ENCODE results near the gene CDH4.

Gene CDH4

DNA sequence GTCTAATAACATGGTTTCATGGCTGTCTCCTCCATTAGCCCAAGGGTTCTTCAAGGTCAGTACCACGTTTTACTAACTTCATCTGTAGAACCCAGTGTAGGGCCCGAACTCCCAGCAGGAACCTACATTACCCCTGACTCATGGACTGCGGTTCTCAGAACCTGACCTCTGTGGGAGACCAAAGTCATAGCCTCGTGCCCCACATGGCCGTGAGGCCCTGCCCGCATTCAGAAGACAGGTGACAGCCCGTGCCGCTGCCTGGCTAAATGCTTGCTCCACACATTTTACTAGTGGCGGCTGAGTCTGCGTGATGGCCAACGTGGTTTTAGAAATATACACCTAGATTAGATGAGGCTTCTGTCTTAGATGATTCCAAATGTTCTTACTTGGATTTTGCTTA is 94.9 kb downstream of the CDH4 start:
- no peak for DNase-seq (ENCODE audit: low read depth, low spot score)
- in situ Hi-C loops (cut with HindIII; ENCODE audit: low sequenced_read_pairs) = no loop called here
- TF ChIP-seq, protein P1, sequence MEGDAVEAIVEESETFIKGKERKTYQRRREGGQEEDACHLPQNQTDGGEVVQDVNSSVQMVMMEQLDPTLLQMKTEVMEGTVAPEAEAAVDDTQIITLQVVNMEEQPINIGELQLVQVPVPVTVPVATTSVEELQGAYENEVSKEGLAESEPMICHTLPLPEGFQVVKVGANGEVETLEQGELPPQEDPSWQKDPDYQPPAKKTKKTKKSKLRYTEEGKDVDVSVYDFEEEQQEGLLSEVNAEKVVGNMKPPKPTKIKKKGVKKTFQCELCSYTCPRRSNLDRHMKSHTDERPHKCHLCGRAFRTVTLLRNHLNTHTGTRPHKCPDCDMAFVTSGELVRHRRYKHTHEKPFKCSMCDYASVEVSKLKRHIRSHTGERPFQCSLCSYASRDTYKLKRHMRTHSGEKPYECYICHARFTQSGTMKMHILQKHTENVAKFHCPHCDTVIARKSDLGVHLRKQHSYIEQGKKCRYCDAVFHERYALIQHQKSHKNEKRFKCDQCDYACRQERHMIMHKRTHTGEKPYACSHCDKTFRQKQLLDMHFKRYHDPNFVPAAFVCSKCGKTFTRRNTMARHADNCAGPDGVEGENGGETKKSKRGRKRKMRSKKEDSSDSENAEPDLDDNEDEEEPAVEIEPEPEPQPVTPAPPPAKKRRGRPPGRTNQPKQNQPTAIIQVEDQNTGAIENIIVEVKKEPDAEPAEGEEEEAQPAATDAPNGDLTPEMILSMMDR (IDR thresholded peaks at IDR 0.05; ENCODE audit: low read depth, low read length) = no peak
- H3K4me3 ChIP-seq (ENCODE audit: low read depth, low read length) = no peak overlapping the region

DNA sequence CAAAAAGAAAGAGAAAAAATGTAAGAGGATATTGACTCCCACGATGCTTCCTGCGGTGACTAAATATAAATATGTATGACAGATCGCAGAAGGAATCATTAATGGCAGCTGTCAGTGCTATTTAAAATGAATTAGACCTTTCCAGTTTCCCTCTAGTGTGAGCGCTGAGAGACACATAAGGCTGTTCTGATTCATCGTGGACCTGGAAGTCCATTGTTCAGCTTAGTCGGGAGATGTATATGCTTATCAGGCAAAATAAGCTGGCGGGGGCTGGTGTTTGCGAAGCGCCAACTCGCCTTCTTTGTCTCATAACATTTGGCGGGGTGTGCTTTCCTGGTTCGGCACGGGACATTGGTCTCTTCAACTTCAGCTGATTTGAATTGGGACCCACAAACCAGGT is 95.4 kb downstream of the CDH4 start:
- TF ChIP-seq, protein P1 (IDR thresholded peaks at IDR 0.05; ENCODE audit: low read depth, low read length) = no peak
- DNase-seq (ENCODE audit: low read depth, low spot score) = no peak
- H3K4me3 ChIP-seq (ENCODE audit: low read depth, low read length) = no peak overlapping the region
- in situ Hi-C loops (cut with HindIII; ENCODE audit: low sequenced_read_pairs) = no loop called here

DNA sequence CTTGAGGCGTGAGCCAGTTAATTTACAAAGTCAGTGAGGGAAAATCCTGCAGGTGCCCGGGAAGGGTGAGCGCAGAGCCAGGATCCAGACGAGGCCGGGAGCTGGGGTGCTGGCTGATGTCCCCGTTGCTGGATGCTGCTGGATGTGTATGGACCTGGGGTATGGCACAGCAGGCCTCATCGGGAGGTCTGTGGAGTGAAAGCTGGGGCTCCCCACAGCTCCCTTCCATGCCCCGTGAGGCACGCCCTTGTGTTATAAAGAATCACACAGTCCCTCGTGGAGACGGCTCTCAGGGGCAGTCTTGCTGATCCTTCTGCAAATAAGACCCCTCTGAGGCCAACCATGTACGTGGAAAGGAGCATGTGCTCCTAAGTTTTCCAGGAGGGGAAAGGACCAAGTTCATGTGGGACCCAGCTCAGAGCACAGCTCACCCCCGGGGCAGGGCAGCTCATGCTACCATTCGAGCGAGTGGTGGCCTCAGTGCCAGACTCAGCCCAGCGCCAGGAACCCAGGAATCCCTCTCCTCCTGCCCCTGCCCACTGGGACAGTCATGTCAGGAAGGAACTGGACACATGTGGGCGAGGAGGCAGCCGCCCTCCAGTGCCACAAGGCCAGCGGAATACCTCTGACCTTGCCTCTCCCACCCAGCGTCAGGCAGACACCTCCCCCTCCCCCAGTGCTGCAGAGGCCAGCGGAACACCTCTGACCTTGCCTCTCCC is 97.5 kb downstream of the CDH4 start:
- DNase-seq (ENCODE audit: low read depth, low spot score) = no peak
- no peak overlapping the region for H3K4me3 ChIP-seq (ENCODE audit: low read depth, low read length)
- TF ChIP-seq, protein P1 (IDR thresholded peaks at IDR 0.05; ENCODE audit: low read depth, low read length) = no peak
- in situ Hi-C loops (cut with HindIII; ENCODE audit: low sequenced_read_pairs) = no loop called here

DNA sequence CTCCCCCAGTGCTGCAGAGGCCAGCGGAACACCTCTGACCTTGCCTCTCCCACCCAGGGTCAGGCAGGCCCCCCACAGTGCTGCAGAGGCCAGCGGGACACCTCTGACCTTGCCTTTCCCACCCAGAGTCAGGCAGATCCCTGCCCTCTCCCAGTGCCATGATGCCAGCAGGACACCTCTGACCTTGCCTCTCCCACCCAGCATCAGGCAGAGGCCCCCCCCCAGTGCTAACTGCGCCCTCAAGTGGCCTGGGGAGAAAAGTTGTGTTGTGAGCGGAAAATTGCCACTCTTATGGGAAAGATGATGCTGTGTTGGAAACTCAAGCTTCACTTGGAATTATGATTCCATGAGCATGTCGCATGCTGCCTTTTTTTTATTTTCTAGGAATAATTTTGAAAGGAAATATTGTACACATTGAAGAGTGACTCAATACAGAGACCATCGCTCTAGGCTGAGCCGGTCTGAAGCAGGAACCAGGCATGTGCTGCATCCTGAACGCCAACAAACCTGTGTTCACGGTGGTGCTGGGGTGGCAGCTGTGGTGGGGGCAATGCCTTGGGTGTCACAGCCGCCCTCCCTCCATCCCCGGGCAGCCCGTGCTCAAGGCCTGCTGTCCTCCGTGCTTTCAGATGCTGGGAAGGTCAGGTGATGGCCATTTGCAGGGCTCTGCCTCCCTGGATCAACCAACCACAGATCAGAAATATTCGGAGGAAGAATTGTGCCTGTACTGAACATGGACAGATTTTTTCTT is 98.6 kb downstream of the CDH4 start:
- no peak overlapping the region for H3K4me3 ChIP-seq (ENCODE audit: low read depth, low read length)
- in situ Hi-C loops (cut with HindIII; ENCODE audit: low sequenced_read_pairs) = no loop called here
- no peak for DNase-seq (ENCODE audit: low read depth, low spot score)
- TF ChIP-seq, protein P1 (IDR thresholded peaks at IDR 0.05; ENCODE audit: low read depth, low read length) = peak; percentile 13

DNA sequence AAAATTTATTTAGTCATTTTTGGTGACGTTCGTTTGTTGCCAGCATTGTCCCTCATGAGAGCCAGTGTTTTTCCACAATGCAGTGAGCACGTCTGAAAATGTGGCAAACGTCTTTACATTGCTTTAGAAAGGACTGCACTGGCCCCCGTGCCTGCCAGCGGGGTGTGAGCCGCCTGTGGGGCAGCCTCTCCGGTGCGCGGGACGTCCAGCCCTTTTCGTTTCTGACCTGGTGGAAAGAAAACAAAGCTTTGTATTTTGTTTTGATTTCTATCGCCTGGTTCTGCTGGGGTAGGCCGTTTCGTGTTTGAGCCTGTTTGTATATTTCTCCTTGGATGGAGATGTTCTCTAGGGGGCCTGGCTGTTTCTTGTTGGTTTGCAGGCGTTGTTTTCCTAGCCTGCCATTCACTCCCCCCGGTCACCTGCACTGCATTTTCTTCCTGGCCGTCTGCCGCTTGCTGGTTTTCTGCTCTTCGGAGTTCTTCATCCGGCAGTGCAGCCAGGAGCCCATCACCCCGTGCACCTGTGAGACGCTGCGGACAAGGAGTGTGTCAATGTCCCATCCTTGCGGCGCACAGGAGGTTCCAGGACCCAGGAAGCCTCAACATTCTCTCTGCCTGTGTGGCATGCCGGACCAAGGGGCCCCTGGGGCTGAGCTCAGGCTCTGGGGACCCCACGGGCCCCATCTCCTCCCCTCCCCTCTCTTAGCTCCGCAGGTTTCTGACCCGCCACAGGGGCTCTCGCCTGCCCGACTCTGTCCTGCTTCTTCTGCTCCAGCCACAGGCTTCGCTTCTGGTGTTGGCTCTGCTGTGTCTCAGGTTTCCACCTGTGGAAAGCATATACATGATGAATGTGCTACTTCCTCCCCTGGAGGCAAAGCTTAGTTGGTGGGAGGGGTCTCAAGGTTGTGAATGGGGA is 100.5 kb downstream of the CDH4 start:
- TF ChIP-seq, protein P1 (IDR thresholded peaks at IDR 0.05; ENCODE audit: low read depth, low read length) = no peak
- no peak overlapping the region for H3K4me3 ChIP-seq (ENCODE audit: low read depth, low read length)
- no peak for DNase-seq (ENCODE audit: low read depth, low spot score)
- in situ Hi-C loops (cut with HindIII; ENCODE audit: low sequenced_read_pairs) = no loop called here

GRCh38 chr20:61353261-61354000 is 101.4 kb downstream of the CDH4 start:
- TF ChIP-seq, protein P1 (IDR thresholded peaks at IDR 0.05; ENCODE audit: low read depth, low read length) = no peak
- H3K4me3 ChIP-seq (ENCODE audit: low read depth, low read length) = no peak overlapping the region
- in situ Hi-C loops (cut with HindIII; ENCODE audit: low sequenced_read_pairs) = no loop called here
- peak; percentile 35 for DNase-seq (ENCODE audit: low read depth, low spot score)

Measured in astrocyte of the spinal cord (primary cell).